BLaER1 treated with 17β-estradiol and CSF1 and Interleukin-3, amounts not matched to agents 10 nM and 100 nM (cell line): Measurements from ENCODE around the gene TGFB3.

ENCODE experiments used
- H3K27ac ChIP-seq, 11 experiments: shearing (Covaris generic); formaldehyde crosslinking; 2 replicates each; pipeline ENCODE4 v1.8.1; 2022
- H3K27me3 ChIP-seq, 11 experiments: shearing (Covaris generic); formaldehyde crosslinking; 2 replicates each; pipeline ENCODE4 v1.8.1; 2022
- H3K36me3 ChIP-seq, 11 experiments: shearing (Covaris generic); formaldehyde crosslinking; 2 replicates each; pipeline ENCODE4 v1.8.1; 2022
- H3K4me1 ChIP-seq, 10 experiments: shearing (Covaris generic); formaldehyde crosslinking; 2 replicates each; pipeline ENCODE4 v1.8.1; 2022
- H3K4me2 ChIP-seq, 11 experiments: shearing (Covaris generic); formaldehyde crosslinking; 2 replicates each; pipeline ENCODE4 v1.8.1; 2022
- H3K4me3 ChIP-seq, 10 experiments: shearing (Covaris generic); formaldehyde crosslinking; 2 replicates each; pipeline ENCODE4 v1.8.1; 2022
- H3K9ac ChIP-seq, 11 experiments: shearing (Covaris generic); formaldehyde crosslinking; 2 replicates each; pipeline ENCODE4 v1.8.1; 2022
- H3K9me3 ChIP-seq, 11 experiments: shearing (Covaris generic); formaldehyde crosslinking; replicated peaks in 1 of 11; 2 replicates each; pipeline ENCODE4 v1.8.1; 2022
- H4K20me1 ChIP-seq, 11 experiments: shearing (Covaris generic); formaldehyde crosslinking; 2 replicates each; pipeline ENCODE4 v1.8.1; 2022
- Cebpa-rat ChIP-seq, 11 experiments: shearing (Covaris generic); IDR thresholded peaks; 2 replicates each; pipeline ENCODE4 v1.8.1; 2022

The TGFB3 gene

GRCh38 chr14:75981426-75982265, at the start of gene TGFB3:
Gene TGFB3, minus strand, starts transcription at chr14:75981995. Its CDS starts 1,102 bp downstream, at chr14:75980893.
- Histone ChIP-seq H4K20me1 (no peaks in the 10 kb centered on the region), H3K4me3 (peak within 1 kb of the TSS; percentile 66 to 80 (median 71)), H3K4me1 (peaks cover 27 to 65% (median 51%) of the 10 kb centered on the region in 10 experiments), H3K27me3 (peaks cover 0 to 18% (median 12%) of the 10 kb centered on the region in 11 experiments; a peak in 17 of 22 replicates), H3K36me3 (no peaks in the 10 kb centered on the region), H3K4me2 (peak within 1 kb of the TSS; percentile 76 to 96 (median 87)), H3K9ac (peak within 1 kb of the TSS; percentile 66 to 83 (median 81)), H3K27ac (peak within 1 kb of the TSS in 9 of 11 experiments; percentile 54 to 70 (median 63); a peak in 17 of 22 replicates), H3K9me3 (no peaks in the 10 kb centered on the region)
- no peak for TF ChIP-seq Cebpa-rat (IDR thresholded peaks at IDR 0.05)

GRCh38 chr14:76024211-76024907, 42.6 kb upstream of the TGFB3 start:
- H4K20me1 ChIP-seq, result no peaks in the 10 kb centered on the region
- peaks cover 17 to 30% (median 19%) of the 10 kb centered on the region in 11 experiments for H3K9me3 ChIP-seq
- no peaks in the 10 kb centered on the region for H3K27me3 ChIP-seq
- no peaks in the 10 kb centered on the region for H3K4me1 ChIP-seq
- H3K4me2 ChIP-seq, result no peak overlapping the region
- H3K27ac ChIP-seq, result no peak overlapping the region
- H3K36me3 ChIP-seq, result peaks cover 8 to 46% (median 17%) of the 10 kb centered on the region in 11 experiments; a peak in 17 of 22 replicates
- no peak overlapping the region for H3K4me3 ChIP-seq
- TF ChIP-seq Cebpa-rat (IDR thresholded peaks at IDR 0.05), result no peak
- no peak overlapping the region for H3K9ac ChIP-seq

- no peaks in the 10 kb centered on the region for H3K27me3 ChIP-seq
- no peaks in the 10 kb centered on the region for H4K20me1 ChIP-seq
- no peak overlapping the region for H3K27ac ChIP-seq
- peaks cover 8 to 50% (median 22%) of the 10 kb centered on the region in 11 experiments; a peak in 17 of 22 replicates for H3K36me3 ChIP-seq
- H3K4me2 ChIP-seq, result no peak overlapping the region
- no peak for TF ChIP-seq Cebpa-rat (IDR thresholded peaks at IDR 0.05)
- H3K9ac ChIP-seq, result no peak overlapping the region
- H3K4me1 ChIP-seq, result no peaks in the 10 kb centered on the region
- no peak overlapping the region for H3K4me3 ChIP-seq
- peaks cover 23 to 30% (median 25%) of the 10 kb centered on the region in 11 experiments for H3K9me3 ChIP-seq
These were observed 42.0 kb upstream of the TGFB3 start for GRCh38 chr14:76023757-76024156.

GRCh38 chr14:76022991-76023390, 41.2 kb upstream of the TGFB3 start:
- no peak for TF ChIP-seq Cebpa-rat (IDR thresholded peaks at IDR 0.05)
- no peaks in the 10 kb centered on the region for H4K20me1 ChIP-seq
- no peak overlapping the region for H3K27ac ChIP-seq
- H3K4me1 ChIP-seq, result no peaks in the 10 kb centered on the region
- peaks cover 23 to 32% (median 27%) of the 10 kb centered on the region in 11 experiments for H3K9me3 ChIP-seq
- no peak overlapping the region for H3K4me2 ChIP-seq
- H3K4me3 ChIP-seq, result no peak overlapping the region
- peaks cover 8 to 51% (median 22%) of the 10 kb centered on the region in 11 experiments; a peak in 17 of 22 replicates for H3K36me3 ChIP-seq
- no peaks in the 10 kb centered on the region for H3K27me3 ChIP-seq
- no peak overlapping the region for H3K9ac ChIP-seq

GRCh38 chr14:76019676-76020075, 37.9 kb upstream of the TGFB3 start:
- no peak overlapping the region for H3K27ac ChIP-seq
- H3K36me3 ChIP-seq, result peaks cover 8 to 66% (median 22%) of the 10 kb centered on the region in 11 experiments; a peak in 17 of 22 replicates

GRCh38 chr14:76015668-76016067, 33.9 kb upstream of the TGFB3 start:
- Histone ChIP-seq H4K20me1 (no peaks in the 10 kb centered on the region), H3K27ac (no peak overlapping the region), H3K4me2 (peak overlapping the region in 1 of 11 experiments; percentile 2; a peak in 1 of 22 replicates), H3K36me3 (peaks cover 10 to 82% (median 20%) of the 10 kb centered on the region in 11 experiments; a peak in 18 of 22 replicates), H3K9ac (no peak overlapping the region), H3K4me1 (peaks cover 0 to 9% (median 0%) of the 10 kb centered on the region in 10 experiments; a peak in 4 of 20 replicates), H3K27me3 (no peaks in the 10 kb centered on the region), H3K4me3 (no peak overlapping the region), H3K9me3 (peaks cover 18 to 24% (median 21%) of the 10 kb centered on the region in 11 experiments)
- no peak for TF ChIP-seq Cebpa-rat (IDR thresholded peaks at IDR 0.05)

More at GRCh38 chr14:76019676-76020075, 37.9 kb upstream of the TGFB3 start:
- TF ChIP-seq Cebpa-rat (IDR thresholded peaks at IDR 0.05), result no peak
- Histone ChIP-seq H4K20me1 (no peaks in the 10 kb centered on the region), H3K4me3 (no peak overlapping the region), H3K9ac (no peak overlapping the region), H3K9me3 (peaks cover 23 to 32% (median 27%) of the 10 kb centered on the region in 11 experiments), H3K4me2 (no peak overlapping the region), H3K4me1 (peaks cover 0 to 9% (median 0%) of the 10 kb centered on the region in 10 experiments; a peak in 4 of 20 replicates), H3K27me3 (no peaks in the 10 kb centered on the region)

- Histone ChIP-seq H3K4me2 (peak overlapping the region in 1 of 11 experiments; percentile 2; a peak in 1 of 22 replicates), H3K4me3 (no peak overlapping the region), H3K9ac (no peak overlapping the region), H3K36me3 (peaks cover 5 to 79% (median 17%) of the 10 kb centered on the region in 11 experiments; a peak in 16 of 22 replicates), H3K27me3 (no peaks in the 10 kb centered on the region), H4K20me1 (no peaks in the 10 kb centered on the region), H3K9me3 (peaks cover 13 to 19% (median 16%) of the 10 kb centered on the region in 11 experiments), H3K27ac (no peak overlapping the region), H3K4me1 (peaks cover 0 to 9% (median 0%) of the 10 kb centered on the region in 10 experiments; a peak in 4 of 20 replicates)
- no peak for TF ChIP-seq Cebpa-rat (IDR thresholded peaks at IDR 0.05)
These were observed 33.4 kb upstream of the TGFB3 start for GRCh38 chr14:76015191-76015590.

- Histone ChIP-seq H3K9me3 (no peaks in the 10 kb centered on the region; a peak in 1 of 22 replicates), H3K4me3 (no peak overlapping the region), H3K27me3 (no peaks in the 10 kb centered on the region), H3K27ac (no peak overlapping the region), H3K4me1 (peaks cover 0 to 9% (median 0%) of the 10 kb centered on the region in 10 experiments; a peak in 4 of 20 replicates), H4K20me1 (no peaks in the 10 kb centered on the region), H3K4me2 (no peak overlapping the region), H3K36me3 (peaks cover 0 to 82% (median 9%) of the 10 kb centered on the region in 11 experiments; a peak in 10 of 22 replicates), H3K9ac (no peak overlapping the region)
- no peak for TF ChIP-seq Cebpa-rat (IDR thresholded peaks at IDR 0.05)
These were observed 30.6 kb upstream of the TGFB3 start for GRCh38 chr14:76012354-76012753.
